GM18499 (cell line): ENCODE measurements around the gene NTHL1.
"Not testable (repeated sequence)": the region's sequence is repeated elsewhere in the genome, so short reads cannot be mapped to it uniquely, and the experiment has no call there.

Experiments used
- ATAC-seq: cut with Tn5 transposase; IDR thresholded peaks from one replicate; pipeline ENCODE4 v1.9.1; 2021; ENCODE audit warnings: moderate number of reproducible peaks; ENCODE audit not compliant: insufficient read depth, unreplicated experiment

NTHL1 gene

GRCh38 chr16:2043667-2044451 is 3.8 kb downstream of the NTHL1 start:
- ATAC-seq, result no peak

- ATAC-seq, result no peak
Observed at GRCh38 chr16:2042986-2043666, 4.5 kb downstream of the NTHL1 start.

GRCh38 chr16:2042171-2042985 is 5.3 kb downstream of the NTHL1 start:
- no peak for ATAC-seq

- ATAC-seq, result no peak
Observed at GRCh38 chr16:2040787-2041522, 6.7 kb downstream of the NTHL1 start.

GRCh38 chr16:2040041-2040786 is 7.4 kb downstream of the NTHL1 start:
- no peak for ATAC-seq

GRCh38 chr16:2039274-2040031 is 8.2 kb downstream of the NTHL1 start:
- ATAC-seq, result no peak

GRCh38 chr16:2038382-2039231 is 9.0 kb downstream of the NTHL1 start:
- ATAC-seq, result no peak

- no peak for ATAC-seq
Observed at GRCh38 chr16:2037647-2038381, 9.8 kb downstream of the NTHL1 start.

GRCh38 chr16:2037115-2037514 is 10.5 kb downstream of the NTHL1 start:
- ATAC-seq, result no peak

GRCh38 chr16:2036200-2036966 is 11.3 kb downstream of the NTHL1 start:
- no peak for ATAC-seq

GRCh38 chr16:2035431-2036199 is 12.0 kb downstream of the NTHL1 start:
- ATAC-seq, result no peak

- no peak for ATAC-seq
Observed at GRCh38 chr16:2034696-2035430, 12.8 kb downstream of the NTHL1 start.

GRCh38 chr16:2033909-2034695 is 13.5 kb downstream of the NTHL1 start:
- not testable (repeated sequence) for ATAC-seq

GRCh38 chr16:2033057-2033908 is 14.4 kb downstream of the NTHL1 start:
- no peak for ATAC-seq
